Stomach (tissue), 9 donors: ENCODE measurements around the gene DYNLT2. TPM values are rescaled to one million over a fixed set of nuclear protein-coding genes. Genes with fewer than 3 reads are reported as not detected.
"Not testable (repeated sequence)": the region's sequence is repeated elsewhere in the genome, so short reads cannot be mapped to it uniquely, and the experiment has no call there.

Experiments used
- DNase-seq, 2 donors: peaks; one replicate each; pipeline versions ENCODE4 v3.0.0 to v3.0.0-alpha.2; 2013 to 2019
- H3K27ac ChIP-seq, 5 donors: fragments of 200-600 bp in 4 of 5; sonication (generic) in 4 of 5; one replicate each; pipeline ENCODE4 v1.5.1; 2013 to 2019; ENCODE audit warnings: mild to moderate bottlenecking in 1 of 5, moderate library complexity in 1 of 5
- H3K27me3 ChIP-seq, 3 donors: fragments of 200-600 bp; sonication (generic); one replicate each; pipeline ENCODE4 v1.5.1; 2017 to 2019; ENCODE audit warnings: mixed run types in 1 of 3
- H3K36me3 ChIP-seq, 4 donors: fragments of 200-600 bp; sonication (generic); 1 replicate in 3 of 4; 2 replicates in 1 of 4; pipeline ENCODE4 v1.5.1; 2016 to 2019
- H3K4me1 ChIP-seq, 4 donors: fragments of 200-600 bp; sonication (generic); one replicate each; pipeline ENCODE4 v1.5.1; 2016 to 2019
- H3K4me3 ChIP-seq, 4 donors: fragments of 200-600 bp; sonication (generic) in 3 of 4; one replicate each; pipeline ENCODE4 v1.5.1; 2016 to 2019; ENCODE audit warnings: mild to moderate bottlenecking in 1 of 4
- H3K9me3 ChIP-seq, 4 donors: fragments of 200-600 bp; sonication (generic); one replicate each; pipeline ENCODE4 v1.5.1; 2016 to 2019
- CTCF ChIP-seq, 7 experiments: fragments of 450-650 bp in 4 of 7; fragments of 200-600 bp in 3 of 7; sonication (generic) in 3 of 7; IDR thresholded peaks; one replicate each; pipeline ENCODE4 v1.5.1; 2016 to 2019; ENCODE audit warnings: antibody characterized with exemption in 7 of 7, control low read depth in 2 of 7, mild to moderate bottlenecking in 1 of 7
- EP300 ChIP-seq: sonication (generic); formaldehyde crosslinking; IDR thresholded peaks from one replicate; pipeline ENCODE4 v1.6.1; 2017; ENCODE audit warnings: antibody characterized with exemption
- POLR2A ChIP-seq, 4 donors: fragments of 450-650 bp; IDR thresholded peaks; one replicate each; pipeline ENCODE4 v1.6.1; 2016; ENCODE audit warnings: antibody characterized with exemption in 4 of 4, control low read depth in 2 of 4, mild to moderate bottlenecking in 1 of 4, moderate library complexity in 1 of 4
- POLR2AphosphoS5 ChIP-seq, 3 donors: sonication (generic); formaldehyde crosslinking; IDR thresholded peaks; one replicate each; pipeline ENCODE4 v1.6.1; 2016; ENCODE audit warnings: antibody characterized with exemption in 3 of 3
- WGBS, 5 donors: extraction: QIAGEN DNeasy Blood & Tissue Kit in 3 of 5; methylation state at CpG; one replicate each; pipeline versions ENCODE4 v1.1.5 to v1.1.7; 2013 to 2018; 5-methylcytosine and 5-hydroxymethylcytosine counted together
- intact Hi-C: fragments of 100-400 bp; cut with DNase I; formaldehyde crosslinking; loops from one replicate; pipeline ENCODE4 v1.15.1; 2023; ENCODE audit warnings: low total_unique reads
- polyA plus RNA-seq, 3 donors: library from polyadenylated mRNA; stranded (reverse); fragments of 200-250 nt; gene quantifications; one replicate each; pipeline ENCODE4 v1.2.3, GENCODE V29; 2013
- total RNA-seq, 5 donors: library from RNA; depleted of rRNA; stranded (reverse); fragments of >200 nt; gene quantifications; one replicate each; pipeline versions ENCODE4 v1.1.0 to v1.2.3, GENCODE V29; 2014 to 2016
- donor health status: healthy with polysubstance abuse.
- donor health status: Bipolar disorder and iron deficiency.
- donor health status: healthy.

Gene DYNLT2
- total and polyA plus RNA-seq, 8 donors, result 0.46 to 5.3 (median 1.8) TPM; not detected in 2

GRCh38 chr6:169700296-169700695, 51.1 kb downstream of the DYNLT2 start:
- H3K4me1 ChIP-seq, result peaks cover 19 to 50% (median 44%) of the 10 kb centered on the region in 4 donors
- TF ChIP-seq CTCF (IDR thresholded peaks at IDR 0.05), result no peak
- no peak for TF ChIP-seq POLR2AphosphoS5 (IDR thresholded peaks at IDR 0.05)
- TF ChIP-seq EP300, result no peak
- no peak for TF ChIP-seq POLR2A (IDR thresholded peaks at IDR 0.05)
- H3K27me3 ChIP-seq, result no peaks in the 10 kb centered on the region
- H3K27ac ChIP-seq, result no peak overlapping the region
- peak in 1 of 2 donors; percentile 24 for DNase-seq
- no peaks in the 10 kb centered on the region for H3K9me3 ChIP-seq
- intact Hi-C loops, result no loop called here
- WGBS, 5 donors, result 57 to 69% (median 64%) methylated on average over 5 of the region's 5 CpGs
- peak overlapping the region in 1 of 4 donors; percentile 97 for H3K4me3 ChIP-seq
- peaks cover 0 to 18% (median 6%) of the 10 kb centered on the region in 4 donors for H3K36me3 ChIP-seq

GRCh38 chr6:169697115-169697514, 54.3 kb downstream of the DYNLT2 start:
- not testable (repeated sequence) for DNase-seq, H3K36me3 ChIP-seq
- WGBS, 5 donors, result 87 to 93% (median 90%) methylated on average over 10 of the region's 10 CpGs

GRCh38 chr6:169695131-169695530, 56.2 kb downstream of the DYNLT2 start:
- TF ChIP-seq POLR2AphosphoS5 (IDR thresholded peaks at IDR 0.05) (no peak), CTCF (IDR thresholded peaks at IDR 0.05) (no peak), EP300 (no peak), POLR2A (IDR thresholded peaks at IDR 0.05) (no peak)
- DNase-seq, result no peak
- no peak overlapping the region for H3K4me3 ChIP-seq
- intact Hi-C loops, result no loop called here
- H3K27ac ChIP-seq, result no peak overlapping the region
- no peaks in the 10 kb centered on the region for H3K27me3 ChIP-seq
- peaks cover 0 to 15% (median 2%) of the 10 kb centered on the region in 4 donors for H3K36me3 ChIP-seq
- H3K4me1 ChIP-seq, result peaks cover 0 to 10% (median 4%) of the 10 kb centered on the region in 4 donors
- H3K9me3 ChIP-seq, result peaks cover 0 to 13% (median 4%) of the 10 kb centered on the region in 4 donors
- 78 to 87% (median 81%) methylated on average over 5 of the region's 5 CpGs for WGBS, 5 donors

More at GRCh38 chr6:169697115-169697514, 54.3 kb downstream of the DYNLT2 start:
- H3K27me3 ChIP-seq, intact Hi-C loops, H3K27ac ChIP-seq, H3K4me3 ChIP-seq: not testable (repeated sequence)
- peaks cover 0 to 12% (median 4%) of the 10 kb centered on the region in 4 donors for H3K9me3 ChIP-seq
- peaks cover 0 to 23% (median 17%) of the 10 kb centered on the region in 4 donors for H3K4me1 ChIP-seq
- TF ChIP-seq CTCF (IDR thresholded peaks at IDR 0.05), result peak in 2 of 7 experiments; percentile 12 to 26

- intact Hi-C loops, result no loop called here
- TF ChIP-seq CTCF (IDR thresholded peaks at IDR 0.05) (no peak), POLR2AphosphoS5 (IDR thresholded peaks at IDR 0.05) (no peak), POLR2A (IDR thresholded peaks at IDR 0.05) (no peak), EP300 (no peak)
- Histone ChIP-seq H3K36me3 (peaks cover 0 to 39% (median 13%) of the 10 kb centered on the region in 4 donors), H3K4me3 (no peak overlapping the region), H3K27me3 (no peaks in the 10 kb centered on the region), H3K27ac (no peak overlapping the region), H3K4me1 (no peaks in the 10 kb centered on the region), H3K9me3 (peaks cover 0 to 13% (median 4%) of the 10 kb centered on the region in 4 donors)
- no peak for DNase-seq
- WGBS, 5 donors, result 88 to 100% (median 96%) methylated on average over 3 of the region's 3 CpGs
Observed at GRCh38 chr6:169692516-169692915, 58.9 kb downstream of the DYNLT2 start.
